Neuronal stem cell (in vitro differentiated cells): ENCODE data around the gene TRAF3IP3.

Experiments
- DNase-seq: peaks from one replicate; pipeline ENCODE4 v3.0.0-alpha.2; 2013; ENCODE audit warnings: low spot score
- H2AFZ ChIP-seq: one replicate; pipeline ENCODE4 v1.6.1; 2013; ENCODE audit warnings: mild to moderate bottlenecking, low read length, inconsistent platforms
- H2AK5ac ChIP-seq: 2 replicates; pipeline ENCODE4 v1.6.1; 2013; ENCODE audit warnings: low read depth, mild to moderate bottlenecking, inconsistent platforms, low read length, moderate library complexity, mixed read lengths
- H2BK120ac ChIP-seq: 2 replicates; pipeline ENCODE4 v1.6.1; 2013; ENCODE audit warnings: low read depth, mild to moderate bottlenecking, inconsistent platforms, low read length, moderate library complexity, mixed read lengths
- H2BK12ac ChIP-seq: one replicate; pipeline ENCODE4 v1.6.1; 2013; ENCODE audit warnings: low read length, inconsistent platforms
- H2BK15ac ChIP-seq: 2 replicates; pipeline ENCODE4 v1.6.1; 2013; ENCODE audit warnings: mild to moderate bottlenecking, low read length, inconsistent platforms, mixed read lengths
- H2BK5ac ChIP-seq: one replicate; pipeline ENCODE4 v1.6.1; 2013; ENCODE audit warnings: inconsistent platforms, mild to moderate bottlenecking, low read length, moderate library complexity
- H3K14ac ChIP-seq: one replicate; pipeline ENCODE4 v1.6.1; 2013; ENCODE audit warnings: low read length, inconsistent platforms
- H3K18ac ChIP-seq: 2 replicates; pipeline ENCODE4 v1.6.1; 2013; ENCODE audit warnings: low read length, inconsistent platforms
- H3K23ac ChIP-seq: 2 replicates; pipeline ENCODE4 v1.6.1; 2013; ENCODE audit warnings: low read depth, mild to moderate bottlenecking, mixed read lengths, low read length, inconsistent platforms; ENCODE audit not compliant: poor library complexity
- H3K27ac ChIP-seq: replicated peaks from 3 replicates; pipeline ENCODE4 v1.5.1; 2013; ENCODE audit warnings: low read length, inconsistent platforms
- H3K27me3 ChIP-seq, 3 experiments: 2 replicates each; pipeline ENCODE4 v1.6.1; 2013; ENCODE audit warnings: low read length in 3 of 3, mild to moderate bottlenecking in 2 of 3, inconsistent platforms in 1 of 3, low read depth in 1 of 3, mixed read lengths in 1 of 3, moderate library complexity in 1 of 3; ENCODE audit not compliant: control insufficient read depth in 3 of 3, insufficient read depth in 3 of 3
- H3K36me3 ChIP-seq, 2 donors: replicated peaks in 1 of 2; 2 replicates each; pipeline ENCODE4 v1.6.1; 2013; ENCODE audit warnings: low read length in 2 of 2; ENCODE audit not compliant: control insufficient read depth in 2 of 2, insufficient read depth in 2 of 2
- H3K4ac ChIP-seq: 2 replicates; pipeline ENCODE4 v1.6.1; 2013; ENCODE audit warnings: inconsistent platforms, mild to moderate bottlenecking, low read length, moderate library complexity
- H3K4me1 ChIP-seq, 2 donors: 1 replicate in 1 of 2; 2 replicates in 1 of 2; pipeline ENCODE4 v1.6.1; 2013; ENCODE audit warnings: low read length in 2 of 2, low read depth in 1 of 2; ENCODE audit not compliant: control insufficient read depth in 2 of 2, insufficient read depth in 1 of 2
- H3K4me2 ChIP-seq: one replicate; pipeline ENCODE4 v1.6.1; 2013; ENCODE audit warnings: mild to moderate bottlenecking, low read length, inconsistent platforms; ENCODE audit not compliant: insufficient read depth, poor library complexity, severe bottlenecking
- H3K4me3 ChIP-seq, 2 donors: 2 replicates each; pipeline ENCODE4 v1.5.1; 2013; ENCODE audit warnings: low read length in 2 of 2, mild to moderate bottlenecking in 2 of 2, inconsistent platforms in 1 of 2, moderate library complexity in 1 of 2
- H3K79me1 ChIP-seq: one replicate; pipeline ENCODE4 v1.6.1; 2013; ENCODE audit warnings: low read depth, mild to moderate bottlenecking, inconsistent platforms, low read length, moderate library complexity
- H3K9ac ChIP-seq: one replicate; pipeline ENCODE4 v1.6.1; 2013; ENCODE audit warnings: mild to moderate bottlenecking, low read depth, low read length, inconsistent platforms; ENCODE audit not compliant: poor library complexity
- H3K9me3 ChIP-seq, 2 donors: replicated peaks in 1 of 2; 2 replicates each; pipeline versions ENCODE3 to v1.6.1; 2013; ENCODE audit warnings: low read length in 2 of 2, mild to moderate bottlenecking in 2 of 2, inconsistent platforms in 1 of 2, low read depth in 1 of 2, mixed read lengths in 1 of 2, moderate library complexity in 1 of 2; ENCODE audit not compliant: control insufficient read depth in 2 of 2, insufficient read depth in 1 of 2
- H4K8ac ChIP-seq: one replicate; pipeline ENCODE4 v1.6.1; 2013; ENCODE audit warnings: low read depth, mild to moderate bottlenecking, inconsistent platforms, low read length, moderate library complexity
- H4K91ac ChIP-seq: one replicate; pipeline ENCODE4 v1.6.1; 2013; ENCODE audit warnings: low read length, low read depth, mild to moderate bottlenecking, inconsistent platforms; ENCODE audit not compliant: poor library complexity
- WGBS, 2 donors: extraction: QIAGEN DNeasy Blood & Tissue Kit; methylation state at CpG; one replicate each; pipeline ENCODE4 v1.1.7; 2013; ENCODE audit warnings: missing lambda C conversion rate in 2 of 2, mixed read lengths in 1 of 2; ENCODE audit not compliant: insufficient read length in 2 of 2, insufficient replicate concordance in 1 of 2; ENCODE audit errors: extremely low coverage in 2 of 2; 5-methylcytosine and 5-hydroxymethylcytosine counted together

The TRAF3IP3 gene

GRCh38 chr1:209710093-209710492, 45.8 kb upstream of the TRAF3IP3 start:
- WGBS, 2 donors, result no CpG with 5 or more reads among the region's 2 CpGs
- H2BK5ac ChIP-seq, result no peak overlapping the region
- H3K4me3 ChIP-seq, result no peak overlapping the region
- H4K8ac ChIP-seq, result no peak overlapping the region
- H3K9ac ChIP-seq, result no peak overlapping the region
- H2AFZ ChIP-seq, result no peak overlapping the region
- H2BK120ac ChIP-seq, result no peak overlapping the region
- no peak overlapping the region for H3K4me2 ChIP-seq
- H3K18ac ChIP-seq, result no peak overlapping the region
- H3K36me3 ChIP-seq, result no peaks in the 10 kb centered on the region
- no peak overlapping the region for H3K14ac ChIP-seq
- H3K27me3 ChIP-seq, result peaks cover 0 to 4% (median 0%) of the 10 kb centered on the region in 3 experiments
- DNase-seq, result no peak
- no peak overlapping the region for H3K27ac ChIP-seq
- no peak overlapping the region for H2BK15ac ChIP-seq
- no peak overlapping the region for H2AK5ac ChIP-seq
- H3K9me3 ChIP-seq, result no peaks in the 10 kb centered on the region
- H3K79me1 ChIP-seq, result no peaks in the 10 kb centered on the region
- H3K4ac ChIP-seq, result no peak overlapping the region
- H3K23ac ChIP-seq, result no peak overlapping the region
- H4K91ac ChIP-seq, result no peak overlapping the region
- no peaks in the 10 kb centered on the region for H3K4me1 ChIP-seq
- H2BK12ac ChIP-seq, result no peak overlapping the region

- no peaks in the 10 kb centered on the region for H3K9me3 ChIP-seq
- H3K27ac ChIP-seq, result no peak overlapping the region
- no peak overlapping the region for H4K91ac ChIP-seq
- no peak overlapping the region for H2BK120ac ChIP-seq
- H3K79me1 ChIP-seq, result no peaks in the 10 kb centered on the region
- H3K4me1 ChIP-seq, result no peaks in the 10 kb centered on the region
- H3K4me2 ChIP-seq, result no peak overlapping the region
- no peak overlapping the region for H3K4me3 ChIP-seq
- H3K18ac ChIP-seq, result no peak overlapping the region
- no peak overlapping the region for H2BK15ac ChIP-seq
- no peak overlapping the region for H2AFZ ChIP-seq
- H2AK5ac ChIP-seq, result no peak overlapping the region
- no peak overlapping the region for H3K4ac ChIP-seq
- no peak overlapping the region for H2BK12ac ChIP-seq
- H3K27me3 ChIP-seq, result peaks cover 0 to 4% (median 0%) of the 10 kb centered on the region in 3 experiments
- no peaks in the 10 kb centered on the region for H3K36me3 ChIP-seq
- DNase-seq, result no peak
- whole genome bisulfite sequencing, 2 donors, result no CpG with 5 or more reads among the region's 3 CpGs
- H3K14ac ChIP-seq, result no peak overlapping the region
- no peak overlapping the region for H2BK5ac ChIP-seq
- H4K8ac ChIP-seq, result no peak overlapping the region
- no peak overlapping the region for H3K9ac ChIP-seq
- no peak overlapping the region for H3K23ac ChIP-seq
These were observed 45.0 kb upstream of the TRAF3IP3 start for GRCh38 chr1:209710847-209711246.

DNA sequence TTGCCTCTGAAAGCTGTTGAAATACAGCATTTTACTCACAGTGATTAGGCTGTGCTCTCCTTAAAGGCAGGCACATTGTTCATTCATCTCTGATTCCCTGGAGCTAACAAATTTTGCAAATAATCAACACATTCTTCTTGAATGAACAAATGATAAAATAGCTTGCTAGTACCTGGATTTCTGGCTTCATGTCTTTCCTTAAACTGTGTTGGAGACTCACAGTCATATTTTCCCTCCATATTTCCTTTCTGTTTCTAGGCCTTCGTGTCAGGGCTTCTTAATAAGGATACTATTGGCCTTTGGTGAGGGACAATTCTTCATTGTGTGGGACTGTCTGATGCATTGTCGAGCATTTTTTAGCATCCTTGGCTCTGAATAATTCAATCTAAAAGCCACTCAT, 41.5 kb upstream of the TRAF3IP3 start:
- H2AFZ ChIP-seq, result no peak overlapping the region
- no peak overlapping the region for H4K91ac ChIP-seq
- H3K27ac ChIP-seq, result no peak overlapping the region
- H3K79me1 ChIP-seq, result no peaks in the 10 kb centered on the region
- H2BK12ac ChIP-seq, result no peak overlapping the region
- no peaks in the 10 kb centered on the region for H3K9me3 ChIP-seq
- H3K14ac ChIP-seq, result no peak overlapping the region
- no peak overlapping the region for H3K4ac ChIP-seq
- H2AK5ac ChIP-seq, result no peak overlapping the region
- no CpG with 5 or more reads among the region's 2 CpGs for WGBS, 2 donors
- H3K23ac ChIP-seq, result no peak overlapping the region
- H3K4me3 ChIP-seq, result no peak overlapping the region
- H2BK120ac ChIP-seq, result no peak overlapping the region
- H4K8ac ChIP-seq, result no peak overlapping the region
- H3K36me3 ChIP-seq, result no peaks in the 10 kb centered on the region
- H3K27me3 ChIP-seq, result peaks cover 0 to 2% (median 0%) of the 10 kb centered on the region in 3 experiments
- H3K4me1 ChIP-seq, result no peaks in the 10 kb centered on the region
- DNase-seq, result no peak
- no peak overlapping the region for H2BK15ac ChIP-seq
- H3K9ac ChIP-seq, result no peak overlapping the region
- no peak overlapping the region for H2BK5ac ChIP-seq
- no peak overlapping the region for H3K4me2 ChIP-seq
- H3K18ac ChIP-seq, result no peak overlapping the region

DNA sequence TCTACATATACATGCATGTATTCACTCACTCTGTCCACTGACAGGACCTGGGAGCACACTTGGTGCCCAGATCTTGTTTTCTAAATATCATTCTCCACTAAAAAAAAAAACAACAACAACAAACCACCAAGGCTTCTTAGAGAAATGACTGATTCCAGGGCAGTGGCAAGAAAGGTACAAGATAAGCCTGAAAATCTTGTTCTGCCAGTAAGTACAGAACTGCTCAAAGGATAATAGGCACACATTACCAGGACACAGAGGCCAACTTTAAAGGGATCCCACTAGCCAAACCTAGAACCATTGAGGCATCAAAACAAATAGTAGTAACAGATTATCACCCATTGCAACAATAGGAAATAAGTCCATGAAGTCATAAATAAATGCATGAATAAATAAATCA, 40.5 kb upstream of the TRAF3IP3 start:
- Histone ChIP-seq H2AK5ac (no peak overlapping the region), H3K4me2 (no peak overlapping the region), H3K14ac (no peak overlapping the region), H2BK5ac (no peak overlapping the region), H3K4me3 (no peak overlapping the region), H2AFZ (no peak overlapping the region), H3K36me3 (no peaks in the 10 kb centered on the region), H3K9me3 (no peaks in the 10 kb centered on the region), H3K4me1 (no peaks in the 10 kb centered on the region), H2BK15ac (no peak overlapping the region), H3K9ac (no peak overlapping the region), H3K4ac (no peak overlapping the region), H3K27ac (no peak overlapping the region), H3K79me1 (no peaks in the 10 kb centered on the region), H2BK12ac (no peak overlapping the region), H4K8ac (no peak overlapping the region), H3K23ac (no peak overlapping the region), H3K27me3 (no peaks in the 10 kb centered on the region), H3K18ac (no peak overlapping the region), H4K91ac (no peak overlapping the region), H2BK120ac (no peak overlapping the region)
- no peak for DNase-seq
